Right kidney (tissue), 1 donor: ENCODE data around the gene MXD3.
A peak's percentile ranks its signal among the peaks of the same experiment; 100 is the strongest.
"Not testable (repeated sequence)": the region's sequence is repeated elsewhere in the genome, so short reads cannot be mapped to it uniquely, and the experiment has no call there.

ENCODE experiments used
- DNase-seq: peaks from one replicate; pipeline ENCODE4 v3.0.0-alpha.2; 2016

The MXD3 gene

DNA sequence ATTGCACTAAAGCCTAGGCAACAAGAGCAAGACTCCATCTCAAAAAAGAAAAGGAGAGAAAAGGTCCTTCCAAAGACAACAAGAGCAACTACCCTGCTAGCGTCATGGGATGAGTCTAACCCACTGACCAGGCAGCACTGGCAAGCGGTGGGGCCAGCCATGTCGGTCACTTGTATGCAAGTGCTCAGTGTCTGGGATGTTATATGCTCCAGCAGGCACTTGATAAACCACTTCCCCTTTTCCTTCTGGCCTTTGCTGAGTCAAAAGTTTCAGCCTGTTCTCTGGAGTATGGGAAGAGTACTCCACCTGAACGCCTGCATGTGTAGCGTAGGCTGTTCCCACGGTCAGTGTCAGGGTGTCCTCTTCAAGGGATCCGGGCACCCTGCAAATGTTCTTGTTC, 9.2 kb upstream of the MXD3 start:
- DNase-seq = no peak

DNA sequence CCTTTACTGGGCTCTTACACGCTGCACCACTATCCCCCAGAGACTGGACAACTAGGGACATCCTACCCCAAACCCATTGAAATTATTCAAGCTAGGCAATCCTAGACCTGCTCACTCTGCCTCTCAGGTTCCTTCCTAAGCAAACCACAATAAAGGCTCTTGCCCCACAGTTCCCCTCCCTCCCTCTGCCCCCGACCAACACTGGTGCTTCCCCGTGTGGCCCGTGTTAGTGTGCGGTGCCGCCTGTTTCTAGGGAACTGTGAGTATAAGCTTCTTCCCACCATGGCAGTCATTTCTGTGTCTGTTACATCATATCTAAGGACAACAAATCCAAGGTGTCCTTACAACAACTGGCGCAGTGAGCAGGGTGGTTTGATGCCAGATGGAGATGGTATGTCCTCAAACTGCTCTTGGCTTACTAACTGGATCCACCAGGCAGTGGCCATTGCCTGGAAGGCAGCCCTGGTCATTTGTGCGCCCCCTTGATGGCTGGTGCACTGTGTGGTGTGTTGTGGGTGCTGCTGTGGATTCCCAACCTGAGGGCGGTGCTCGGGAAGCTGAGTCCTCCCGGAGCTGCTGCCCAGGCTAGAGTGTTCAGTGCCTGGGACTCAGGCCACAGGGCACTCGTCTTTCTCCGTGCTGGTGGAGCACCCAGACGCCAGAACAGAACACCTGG, 8.4 kb upstream of the MXD3 start:
- DNase-seq = no peak

DNA sequence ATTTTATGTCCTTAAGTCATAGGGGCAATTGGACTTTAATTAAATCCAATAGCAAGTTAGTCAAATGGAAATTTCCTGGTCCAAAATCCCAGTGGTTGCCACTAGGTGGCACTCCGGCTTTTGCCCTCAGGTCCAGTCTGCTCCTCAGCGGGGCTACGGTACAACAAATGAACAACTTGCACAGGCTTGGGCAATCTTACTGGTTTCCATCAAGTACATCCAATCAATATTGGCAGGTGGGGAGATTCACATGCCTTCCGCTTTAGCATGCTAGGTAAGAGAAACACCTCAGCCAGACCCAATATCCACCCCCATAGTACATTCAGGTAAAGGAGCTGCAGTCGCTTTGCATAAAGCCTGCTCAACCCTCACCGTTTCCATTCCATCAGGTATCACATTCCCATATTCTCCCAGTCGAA, 6.3 kb upstream of the MXD3 start:
- peak; percentile 52 for DNase-seq

DNA sequence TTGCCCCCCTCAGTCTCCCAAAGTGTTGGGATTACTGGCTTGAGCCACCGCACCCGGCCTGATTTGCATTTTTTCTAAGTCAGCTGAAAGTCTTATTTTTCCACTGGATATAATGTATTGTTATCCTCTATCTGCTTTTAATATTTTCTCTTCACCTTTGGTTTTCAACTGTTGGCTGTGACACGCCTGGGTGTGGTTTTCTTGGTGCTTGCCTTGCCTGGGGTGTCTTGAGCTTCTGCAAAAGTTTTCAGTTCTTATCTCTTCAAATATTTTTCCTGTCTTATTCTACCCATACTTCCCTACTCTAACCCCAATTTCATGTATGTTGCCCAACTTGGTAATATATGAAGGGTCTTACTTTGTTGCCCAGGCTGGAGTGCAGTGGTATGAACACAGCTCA, 4.3 kb upstream of the MXD3 start:
- DNase-seq = no peak

DNA sequence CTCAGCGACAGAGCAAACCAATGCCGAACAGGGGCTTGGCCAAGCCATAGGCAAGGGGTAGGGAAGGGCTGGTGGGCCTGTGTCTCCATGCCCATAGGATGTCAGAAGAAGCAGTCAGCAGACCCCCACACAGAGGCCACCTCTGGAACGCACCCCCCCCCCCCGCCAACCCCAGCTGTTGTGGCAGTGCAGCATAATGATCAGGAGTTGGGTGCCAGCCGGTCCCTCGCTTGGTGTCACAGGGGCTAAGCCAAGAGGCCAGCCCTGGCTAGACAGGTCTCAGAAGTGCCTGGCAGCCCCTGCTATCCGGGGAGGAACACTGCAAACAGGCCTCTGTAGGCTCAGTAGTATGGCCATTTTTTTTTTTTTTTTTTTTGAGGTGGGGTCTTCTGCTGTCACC, 3.7 kb upstream of the MXD3 start:
- no peak for DNase-seq

DNA sequence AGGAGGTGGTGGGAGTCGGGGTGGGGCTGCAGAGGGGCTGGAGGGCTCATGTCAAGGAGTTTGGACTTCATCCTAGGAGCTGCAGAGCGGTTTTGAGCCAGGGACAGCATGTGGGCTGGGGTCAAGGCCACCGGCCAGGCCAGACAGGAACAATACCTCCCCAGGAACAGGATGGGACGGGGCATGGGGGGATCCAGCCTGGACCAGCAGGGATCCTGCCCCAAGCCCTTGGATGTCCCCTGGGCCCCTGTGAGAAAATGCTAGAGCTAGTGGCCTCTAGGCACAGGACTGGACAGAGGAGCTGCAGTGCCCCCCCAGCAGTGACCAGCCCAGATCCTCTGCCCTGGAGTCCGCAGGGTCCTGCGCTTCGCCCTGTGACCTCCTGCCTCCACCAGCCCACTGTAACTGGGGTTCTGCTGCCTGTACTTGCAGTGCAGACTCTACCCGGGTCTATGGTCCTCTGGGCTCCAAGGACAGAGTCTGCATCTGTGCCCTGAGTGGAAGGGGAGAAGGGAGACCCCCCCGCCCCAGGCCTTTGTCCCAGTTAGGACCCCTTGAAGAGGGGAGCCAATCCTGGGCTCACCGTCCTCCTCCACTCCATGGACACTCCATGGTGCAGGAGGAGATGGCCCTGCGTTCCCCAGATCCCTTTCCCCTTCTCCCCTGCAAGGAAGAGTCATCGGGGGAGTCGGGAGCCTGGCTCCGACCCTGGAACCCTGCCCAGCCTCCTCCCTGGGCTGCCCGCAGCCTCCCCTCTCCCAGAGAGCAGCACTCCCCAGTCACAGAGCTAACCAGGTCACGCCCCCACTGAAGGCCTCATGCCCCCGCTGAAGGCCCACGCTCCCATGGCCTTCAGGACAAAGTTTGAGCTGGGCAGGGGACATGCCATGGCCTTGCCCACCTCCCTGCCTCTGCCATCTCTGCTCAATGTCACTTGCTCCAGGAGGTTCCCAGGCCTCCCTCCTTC, 3.0 kb upstream of the MXD3 start:
- DNase-seq = no peak

DNA sequence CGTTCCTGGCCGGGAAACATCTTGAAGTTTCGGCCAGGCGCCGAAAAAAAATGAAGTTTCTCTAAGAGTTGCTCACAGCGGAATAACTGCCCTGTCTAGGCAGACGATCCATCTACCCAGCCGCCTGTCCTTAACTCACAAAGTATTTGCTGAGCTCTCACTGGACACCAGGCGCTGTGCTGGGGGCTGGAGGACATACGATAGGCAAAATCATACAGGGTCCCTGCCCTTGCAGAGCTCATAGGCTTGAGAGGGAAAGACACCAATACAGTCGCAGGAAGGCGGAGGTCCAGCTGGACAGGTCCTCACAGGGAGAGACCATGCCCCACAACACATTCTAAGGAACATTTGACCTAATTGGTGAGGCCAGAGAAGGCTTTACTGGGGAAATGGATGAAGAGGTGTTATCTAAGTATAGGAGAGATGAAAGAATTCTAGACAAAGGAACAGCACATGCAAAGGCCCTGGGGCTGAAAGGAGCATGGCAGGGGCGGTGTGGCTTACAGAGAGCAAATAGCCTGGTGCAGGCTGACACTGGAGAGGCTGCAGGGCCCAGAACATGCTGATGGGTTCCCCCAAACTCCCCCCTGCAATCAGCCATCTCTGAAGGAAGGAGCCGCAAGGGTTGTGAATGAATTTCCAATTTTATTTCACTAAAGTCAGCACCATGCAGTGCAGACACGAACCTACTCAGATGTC, 2.0 kb upstream of the MXD3 start:
- no peak for DNase-seq

DNA sequence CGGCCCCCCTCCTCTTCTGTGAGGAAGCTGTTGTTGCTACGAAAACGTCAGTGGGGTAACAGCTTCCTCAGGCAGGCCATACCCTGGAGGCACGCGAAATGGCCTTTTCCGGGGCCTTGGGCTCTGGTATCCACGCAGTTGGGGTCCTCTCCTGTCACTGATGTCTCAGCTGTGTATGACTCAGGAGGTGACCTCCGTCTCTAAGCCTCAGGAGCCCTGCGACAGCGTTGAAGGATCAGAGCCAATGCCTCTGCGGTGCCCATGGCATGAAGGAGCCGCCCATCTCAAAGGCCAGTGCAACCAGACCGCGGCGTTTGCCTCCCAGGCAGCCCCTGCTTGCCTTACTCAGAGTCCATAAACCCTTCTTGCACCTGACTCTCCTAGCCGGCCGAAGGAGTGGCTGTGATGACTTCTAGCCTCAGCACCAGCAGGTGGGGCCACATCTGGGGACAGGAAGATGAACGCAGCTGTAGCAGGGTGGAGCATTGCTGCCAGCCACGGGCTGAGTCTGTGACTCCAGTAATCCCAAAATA, 1.0 kb upstream of the MXD3 start:
- no peak for DNase-seq

DNA sequence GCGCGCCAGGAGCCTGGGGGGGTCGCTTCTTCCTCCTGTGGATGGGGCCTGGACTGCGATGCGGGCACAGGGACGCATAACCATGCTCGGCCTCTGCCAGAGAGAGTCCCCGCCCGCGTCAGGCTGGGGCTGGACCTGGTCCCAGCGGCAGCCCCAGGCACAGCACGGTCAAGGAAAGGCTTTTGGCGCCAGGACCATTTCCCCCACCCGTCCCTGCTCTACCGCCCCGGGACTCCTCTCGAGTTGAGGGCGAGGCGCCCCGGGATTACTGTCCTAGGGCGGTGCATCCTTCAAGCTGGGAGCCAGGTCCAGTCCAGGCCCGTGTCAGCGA, 341 bp downstream of the MXD3 start:
- peak; percentile 76 for DNase-seq

DNA sequence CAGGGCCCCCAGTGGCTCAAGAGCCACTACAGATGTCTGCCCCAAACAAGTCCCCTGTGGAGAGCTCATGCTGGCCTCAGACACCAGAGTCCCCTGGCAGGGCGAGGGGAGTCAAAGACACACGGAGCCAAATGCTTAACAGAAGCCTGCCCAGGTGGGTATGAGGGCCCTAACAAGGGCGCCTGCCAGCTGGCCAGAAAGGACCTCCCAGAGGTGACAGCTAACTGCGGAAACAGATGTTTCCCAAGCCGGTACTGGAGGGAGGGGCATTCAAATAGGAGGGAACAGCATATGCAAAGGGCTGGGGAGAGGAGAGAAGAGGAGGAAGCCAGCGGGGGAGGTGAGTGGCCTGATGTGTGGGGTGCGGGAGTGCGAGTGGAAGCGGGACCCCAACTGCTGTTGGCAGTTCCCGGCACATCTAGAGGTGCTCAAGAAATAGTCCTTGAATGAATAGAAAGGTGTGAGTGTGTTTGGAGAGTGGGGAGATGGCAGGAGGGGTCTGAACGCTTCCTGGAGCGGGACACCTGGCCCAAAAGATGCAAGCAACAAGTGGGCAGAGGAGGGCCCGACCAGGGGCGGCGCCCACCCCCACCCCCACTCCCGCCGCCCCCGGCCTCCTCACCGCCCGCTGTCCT, 824 bp downstream of the MXD3 start:
- DNase-seq = no peak

DNA sequence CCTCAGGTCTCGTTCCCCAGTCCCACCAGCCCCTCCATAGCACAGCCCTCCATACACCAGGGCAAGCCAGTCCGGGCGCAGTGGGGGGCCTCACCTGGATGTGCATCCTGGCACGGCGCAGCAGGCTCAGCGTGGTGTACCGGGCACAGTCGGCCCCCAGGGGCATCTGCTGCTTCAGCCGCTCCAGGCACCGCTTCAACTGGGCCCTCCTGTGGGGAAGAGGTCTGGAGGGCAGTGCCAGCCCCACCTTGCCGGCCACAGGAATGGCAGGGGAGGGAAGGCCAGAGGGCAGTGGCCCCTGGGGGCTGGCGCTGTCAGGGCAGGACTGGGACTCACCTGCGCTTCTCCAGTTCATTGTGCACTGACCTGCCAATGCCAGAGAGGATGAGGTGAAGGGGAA, 1.4 kb downstream of the MXD3 start:
- DNase-seq = no peak

DNA sequence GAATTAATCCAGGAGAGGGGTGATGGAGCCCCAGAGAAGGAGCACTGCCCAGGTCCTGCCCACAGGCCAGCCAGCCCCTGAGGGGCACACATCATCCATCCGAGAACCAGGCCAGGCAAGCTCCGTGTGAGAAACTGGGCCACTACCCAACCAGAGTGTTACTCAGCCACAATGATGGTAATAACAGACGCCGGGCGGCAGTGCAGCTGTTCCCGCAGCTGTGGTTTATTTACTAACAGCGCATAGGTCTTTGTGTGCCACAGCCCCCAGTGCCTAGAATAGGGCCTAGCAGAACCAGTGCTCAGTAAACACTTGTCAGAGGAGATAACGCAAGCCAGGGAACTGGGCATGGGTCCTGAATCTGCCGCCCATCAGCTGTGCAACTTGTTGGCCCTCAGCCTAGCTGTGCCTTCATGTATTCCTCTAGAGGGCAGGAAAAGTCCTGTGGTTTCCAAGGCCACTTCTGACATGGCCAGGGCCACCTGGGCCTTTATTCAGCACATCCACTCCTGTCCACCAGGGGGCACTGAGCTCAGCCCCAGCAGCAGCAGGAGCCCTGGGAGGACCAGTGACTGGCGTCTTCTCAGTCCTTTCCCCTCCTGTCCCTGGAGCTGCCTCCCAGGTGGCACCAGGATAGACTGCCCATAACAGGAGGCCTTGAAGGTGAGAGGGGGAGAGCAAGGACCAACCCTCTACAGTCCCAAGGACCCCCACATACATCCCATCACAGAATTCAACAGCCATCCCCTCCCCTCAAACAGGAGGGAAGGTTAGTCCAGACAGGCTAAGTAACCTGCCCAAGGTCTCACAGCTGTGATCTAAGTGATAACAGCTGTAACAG, 2.1 kb downstream of the MXD3 start:
- DNase-seq = peak; percentile 44

DNA sequence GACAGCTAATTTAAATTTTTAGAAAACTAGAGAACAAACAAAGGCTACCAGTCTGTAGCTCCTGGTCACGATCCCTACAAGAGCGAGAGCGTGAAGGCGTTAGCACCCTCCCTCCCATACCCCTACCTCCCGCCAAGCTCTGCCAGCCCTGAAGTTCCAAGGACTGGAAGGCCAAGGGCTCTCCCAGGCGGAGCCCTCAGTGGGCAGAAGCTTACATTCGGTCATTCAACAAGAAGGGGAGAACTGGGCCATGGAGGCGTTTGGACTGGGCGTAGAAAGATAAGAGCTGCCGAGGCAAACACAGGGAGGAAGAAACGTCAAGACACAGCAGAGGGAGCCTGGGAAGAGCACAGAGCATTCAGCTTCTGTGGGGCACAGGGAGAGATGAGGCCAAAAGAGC, 3.0 kb downstream of the MXD3 start:
- no peak for DNase-seq

DNA sequence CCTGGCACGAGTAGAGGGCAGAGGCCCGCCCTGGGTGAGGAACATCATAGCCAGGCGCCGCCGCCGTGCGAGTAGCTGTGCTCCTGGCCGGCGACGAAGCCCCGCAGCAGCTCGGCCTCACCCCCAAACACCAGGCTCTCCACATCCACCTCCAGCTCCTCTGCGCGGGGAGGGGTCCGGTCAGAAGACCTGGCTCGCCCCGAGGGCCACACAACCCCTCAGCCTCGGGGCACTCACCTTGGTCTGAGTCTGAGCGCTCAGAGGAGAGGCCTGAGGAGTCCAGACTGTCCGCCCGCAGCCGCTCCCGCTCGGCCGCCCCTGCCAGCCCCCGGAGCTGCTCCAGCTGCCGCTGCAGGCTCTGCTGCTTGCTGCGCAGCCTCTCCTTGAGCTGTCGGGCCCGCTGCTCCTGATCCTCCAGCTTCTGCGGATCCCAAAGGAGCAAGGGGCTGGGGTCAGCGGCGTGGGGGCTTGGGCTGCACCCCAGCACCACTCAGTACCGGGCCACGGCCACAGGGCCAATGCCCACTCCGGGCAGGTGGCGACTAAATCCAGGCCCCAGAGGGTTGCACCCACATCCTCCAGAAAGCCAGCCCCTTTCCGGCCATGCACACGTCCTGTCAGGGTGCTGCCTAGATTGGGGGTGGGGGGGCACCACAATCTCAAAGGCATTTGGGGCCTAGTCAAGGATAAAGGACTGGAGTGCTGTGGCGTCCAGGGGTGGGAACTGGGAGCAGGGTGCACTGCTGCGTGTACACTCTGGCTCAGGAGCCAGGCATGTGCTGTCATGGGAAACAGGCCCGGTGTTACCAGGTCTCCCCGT, 3.9 kb downstream of the MXD3 start:
- DNase-seq = no peak

DNA sequence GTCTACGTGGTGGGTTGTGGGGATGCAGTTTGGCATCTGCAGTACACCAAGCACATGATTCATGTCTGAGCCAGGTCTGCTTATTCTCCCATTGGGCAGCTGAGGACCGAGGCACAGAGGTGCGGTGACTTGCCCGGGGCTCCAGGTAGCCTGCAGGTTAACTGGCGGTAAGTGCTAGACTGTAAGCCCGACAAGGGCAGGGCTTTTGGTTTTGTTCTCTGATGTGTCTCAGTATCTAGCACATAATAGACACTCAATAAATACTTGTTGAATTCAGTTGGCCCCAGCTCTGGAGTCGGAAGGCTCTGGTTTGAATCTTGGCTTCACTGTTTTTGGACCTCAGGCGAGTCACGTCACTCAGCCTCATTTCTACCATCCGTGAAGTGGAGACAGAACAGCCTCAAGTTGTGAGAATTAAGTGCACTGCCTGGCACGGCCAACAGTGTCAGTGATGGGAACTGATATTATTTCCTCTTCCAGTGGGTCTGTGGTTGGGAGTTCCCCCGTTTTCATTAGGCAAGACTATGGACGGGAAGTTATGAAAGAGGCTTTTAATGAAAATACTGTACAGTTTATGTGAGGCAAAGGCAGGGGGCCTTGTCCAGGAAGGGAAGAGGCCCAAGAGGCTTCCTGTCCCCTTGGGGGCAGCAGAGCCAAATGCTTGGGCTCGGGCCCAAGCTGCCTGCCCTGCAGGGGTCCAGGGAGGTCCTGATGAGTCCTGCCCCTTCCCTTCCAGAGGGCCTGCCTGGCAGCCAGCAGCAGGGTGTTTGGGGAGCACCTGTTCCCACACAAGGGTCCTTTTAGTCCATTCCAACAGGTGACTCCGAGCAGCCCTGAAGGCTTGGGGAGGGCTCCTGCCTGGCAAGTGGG, 4.8 kb downstream of the MXD3 start:
- DNase-seq = no peak

DNA sequence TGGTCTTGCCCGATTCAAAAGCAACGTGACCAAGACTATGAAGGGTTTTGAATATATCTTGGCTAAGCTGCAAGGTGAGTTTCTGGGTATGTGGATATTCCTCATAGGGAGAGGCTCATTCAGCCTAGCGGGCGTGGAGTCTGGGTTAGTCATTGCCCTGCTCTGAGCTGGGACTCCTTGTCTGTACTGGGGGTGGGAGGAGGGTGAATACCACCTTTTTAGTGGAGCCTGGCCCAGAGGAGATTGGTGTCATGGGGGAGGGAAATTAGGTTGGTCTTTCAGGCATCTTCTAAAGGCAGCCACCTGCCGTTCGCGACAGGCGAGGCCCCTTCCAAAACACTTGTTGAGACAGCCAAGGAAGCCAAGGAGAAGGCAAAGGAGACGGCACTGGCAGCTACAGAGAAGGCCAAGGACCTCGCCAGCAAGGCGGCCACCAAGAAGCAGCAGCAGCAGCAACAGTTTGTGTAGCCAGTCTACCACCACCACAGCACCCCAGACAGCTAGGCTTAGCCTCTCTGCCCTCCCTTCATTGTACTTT, 5.5 kb downstream of the MXD3 start:
- DNase-seq = not testable (repeated sequence)

DNA sequence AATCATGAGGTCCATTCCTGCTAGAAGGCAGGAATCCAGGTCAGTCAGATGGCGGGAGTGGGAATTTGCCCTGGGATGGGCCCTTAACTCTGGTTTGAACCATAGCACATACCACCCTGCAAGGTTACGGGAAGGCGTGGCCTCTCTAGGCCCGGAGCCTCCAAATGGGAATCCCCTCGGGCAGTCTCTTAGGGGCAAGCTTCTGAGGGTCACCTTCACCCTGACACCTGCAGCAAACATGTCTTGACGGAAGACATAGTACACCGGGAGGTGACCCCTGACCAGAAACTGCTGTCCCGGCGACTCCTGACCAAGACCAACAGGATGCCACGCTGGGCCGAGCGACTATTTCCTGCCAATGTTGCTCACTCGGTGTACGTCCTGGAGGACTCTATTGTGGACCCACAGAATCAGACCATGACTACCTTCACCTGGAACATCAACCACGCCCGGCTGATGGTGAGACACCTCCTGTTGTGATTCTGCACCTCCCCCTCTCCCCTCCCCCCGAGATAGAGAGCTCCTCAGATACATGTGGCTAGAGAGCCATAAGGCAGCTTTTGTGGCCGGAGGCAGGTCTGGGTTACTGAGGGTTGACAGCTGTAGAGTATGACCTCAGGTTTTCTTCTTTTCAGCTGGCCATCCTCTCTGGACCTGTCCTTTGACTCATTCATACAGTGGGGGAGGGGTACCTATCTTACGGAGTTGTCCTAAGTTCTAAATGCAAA, 7.1 kb downstream of the MXD3 start:
- DNase-seq = no peak

DNA sequence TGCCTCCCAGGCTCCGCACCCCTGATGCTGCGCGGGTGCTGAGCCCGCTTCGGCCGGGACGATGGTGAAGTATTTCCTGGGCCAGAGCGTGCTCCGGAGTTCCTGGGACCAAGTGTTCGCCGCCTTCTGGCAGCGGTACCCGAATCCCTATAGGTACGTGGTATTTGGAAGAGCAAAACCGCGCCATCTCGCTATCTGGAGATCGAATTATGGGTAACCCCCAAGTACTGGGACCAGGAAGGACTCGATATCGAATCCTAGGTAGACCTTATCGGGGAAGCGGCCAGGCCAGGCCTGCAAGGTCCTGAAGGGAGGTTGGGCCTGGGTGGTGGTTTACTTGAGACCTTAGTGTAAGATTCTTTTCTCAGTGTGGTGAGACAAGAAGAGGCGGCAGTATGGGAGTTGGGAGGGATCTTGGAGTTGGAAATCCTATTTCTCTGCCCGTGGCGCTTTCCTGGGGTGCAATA, 7.7 kb downstream of the MXD3 start:
- DNase-seq = no peak
